ENCODE results near the gene CHPF.

CHPF gene

GRCh38 chr2:219521066-219521880 is 22.3 kb downstream of the CHPF start:
- H3K36me3 Mint-ChIP-seq (ENCODE audit: low read depth): no peaks in the 10 kb centered on the region
- H3K27ac Mint-ChIP-seq: peak overlapping the region; percentile 25 to 50 (median 39)
- H3K4me3 Mint-ChIP-seq: peak overlapping the region; percentile 63 to 73 (median 66)
- TF ChIP-seq CTCF (IDR thresholded peaks at IDR 0.05; ENCODE audit: unreplicated experiment in 3 of 3): peak; percentile 60 to 80 (median 65)
- H3K4me1 Mint-ChIP-seq: peaks cover 75% of the 10 kb centered on the region
- H3K27me3 Mint-ChIP-seq (ENCODE audit: low read depth): peaks cover 35% of the 10 kb centered on the region
- no peaks in the 10 kb centered on the region for H3K9me3 Mint-ChIP-seq

GRCh38 chr2:219520079-219520478 is 23.5 kb downstream of the CHPF start:
- TF ChIP-seq CTCF (IDR thresholded peaks at IDR 0.05; ENCODE audit: unreplicated experiment in 3 of 3): no peak
- Mint-ChIP-seq H3K27me3 (ENCODE audit: low read depth) (peaks cover 39% of the 10 kb centered on the region), H3K27ac (no peak overlapping the region), H3K4me3 (peak overlapping the region in 1 of 3 experiments; percentile 0), H3K4me1 (peaks cover 71% of the 10 kb centered on the region), H3K9me3 (no peaks in the 10 kb centered on the region), H3K36me3 (ENCODE audit: low read depth) (no peaks in the 10 kb centered on the region)

- peaks cover 68% of the 10 kb centered on the region for H3K4me1 Mint-ChIP-seq
- peak overlapping the region in 1 of 3 experiments; percentile 0 for H3K4me3 Mint-ChIP-seq
- H3K36me3 Mint-ChIP-seq (ENCODE audit: low read depth): no peaks in the 10 kb centered on the region
- H3K27ac Mint-ChIP-seq: peak overlapping the region in 1 of 3 experiments; percentile 6
- TF ChIP-seq CTCF (IDR thresholded peaks at IDR 0.05; ENCODE audit: unreplicated experiment in 3 of 3): no peak
- H3K9me3 Mint-ChIP-seq: no peaks in the 10 kb centered on the region
- peaks cover 43% of the 10 kb centered on the region for H3K27me3 Mint-ChIP-seq (ENCODE audit: low read depth)
These were observed 24.1 kb downstream of the CHPF start for GRCh38 chr2:219519526-219519916.

GRCh38 chr2:219517954-219518778 is 25.4 kb downstream of the CHPF start:
- Mint-ChIP-seq H3K27ac (peak overlapping the region; percentile 21 to 37 (median 36)), H3K27me3 (ENCODE audit: low read depth) (peaks cover 53% of the 10 kb centered on the region), H3K4me1 (peaks cover 76% of the 10 kb centered on the region), H3K36me3 (ENCODE audit: low read depth) (no peaks in the 10 kb centered on the region), H3K9me3 (no peaks in the 10 kb centered on the region), H3K4me3 (peak overlapping the region in 2 of 3 experiments; percentile 6 to 18)
- TF ChIP-seq CTCF (IDR thresholded peaks at IDR 0.05; ENCODE audit: unreplicated experiment in 3 of 3): no peak

GRCh38 chr2:219516888-219517287 is 26.7 kb downstream of the CHPF start:
- H3K4me3 Mint-ChIP-seq: peak overlapping the region in 1 of 3 experiments; percentile 47
- H3K4me1 Mint-ChIP-seq: peaks cover 78% of the 10 kb centered on the region
- no peak overlapping the region for H3K27ac Mint-ChIP-seq
- TF ChIP-seq CTCF (IDR thresholded peaks at IDR 0.05; ENCODE audit: unreplicated experiment in 3 of 3): no peak
- no peaks in the 10 kb centered on the region for H3K9me3 Mint-ChIP-seq
- no peaks in the 10 kb centered on the region for H3K36me3 Mint-ChIP-seq (ENCODE audit: low read depth)
- peaks cover 62% of the 10 kb centered on the region for H3K27me3 Mint-ChIP-seq (ENCODE audit: low read depth)
